Kasumi-1 (cell line): Measurements from ENCODE around the gene GZF1.
"Not testable (repeated sequence)": the region's sequence is repeated elsewhere in the genome, so short reads cannot be mapped to it uniquely, and the experiment has no call there.

Experiments
- DNase-seq, 2 experiments: peaks; one replicate each; lab custom pipeline; 2025; lab: John Stamatoyannopoulos, UW

GZF1 gene

GRCh38 chr20:23346002-23346401 is 16.0 kb upstream of the GZF1 start:
- DNase-seq: no peak

- DNase-seq: no peak
These were observed 14.2 kb upstream of the GZF1 start for GRCh38 chr20:23347791-23348190.

GRCh38 chr20:23348510-23348909 is 13.5 kb upstream of the GZF1 start:
- DNase-seq: not testable (repeated sequence)

GRCh38 chr20:23349338-23350195 is 12.4 kb upstream of the GZF1 start:
- DNase-seq: peak; percentile 80 to 82

GRCh38 chr20:23350196-23350903 is 11.6 kb upstream of the GZF1 start, which contains the start of gene NXT1:
Gene NXT1, plus strand, starts transcription at chr20:23350791. Its CDS starts 3,251 bp downstream, at chr20:23354042.
- peak; percentile 94 to 95 for DNase-seq

- DNase-seq: peak; percentile 49 to 50
These were observed 10.8 kb upstream of the GZF1 start for GRCh38 chr20:23350904-23351838.

GRCh38 chr20:23356203-23356602 is 5.8 kb upstream of the GZF1 start:
- DNase-seq: no peak

- DNase-seq: peak; percentile 97 to 98
These were observed 4.0 kb upstream of the GZF1 start for GRCh38 chr20:23357767-23358562.

GRCh38 chr20:23358563-23358906 is 3.4 kb upstream of the GZF1 start:
- DNase-seq: no peak

GRCh38 chr20:23358923-23359593 is 2.9 kb upstream of the GZF1 start:
- DNase-seq: no peak

- no peak for DNase-seq
These were observed 1.5 kb upstream of the GZF1 start for GRCh38 chr20:23360531-23360930.

GRCh38 chr20:23361119-23361475 is 885 bp upstream of the GZF1 start:
- DNase-seq: peak in 1 of 2 experiments; percentile 26

- peak; percentile 27 to 28 for DNase-seq
These were observed 642 bp downstream of the GZF1 start for GRCh38 chr20:23362392-23363256.

GRCh38 chr20:23363257-23363649 is 1.3 kb downstream of the GZF1 start:
- DNase-seq: no peak

- DNase-seq: no peak
These were observed 3.6 kb downstream of the GZF1 start for GRCh38 chr20:23365390-23366165.

- no peak for DNase-seq
These were observed 4.4 kb downstream of the GZF1 start for GRCh38 chr20:23366384-23366783.

- no peak for DNase-seq
These were observed 5.8 kb downstream of the GZF1 start for GRCh38 chr20:23367770-23368169.

GRCh38 chr20:23368316-23369071 is 6.5 kb downstream of the GZF1 start:
- DNase-seq: no peak
